NCI-H748 (cell line): ENCODE data around the gene UNC50.
A peak's percentile ranks its signal among the peaks of the same experiment; 100 is the strongest.
"Not testable (repeated sequence)": the region's sequence is repeated elsewhere in the genome, so short reads cannot be mapped to it uniquely, and the experiment has no call there.

Experiments
- DNase-seq: peaks from one replicate; lab custom pipeline; 2025; ENCODE audit not compliant: unreplicated experiment; lab: John Stamatoyannopoulos, UW

Gene UNC50

DNA sequence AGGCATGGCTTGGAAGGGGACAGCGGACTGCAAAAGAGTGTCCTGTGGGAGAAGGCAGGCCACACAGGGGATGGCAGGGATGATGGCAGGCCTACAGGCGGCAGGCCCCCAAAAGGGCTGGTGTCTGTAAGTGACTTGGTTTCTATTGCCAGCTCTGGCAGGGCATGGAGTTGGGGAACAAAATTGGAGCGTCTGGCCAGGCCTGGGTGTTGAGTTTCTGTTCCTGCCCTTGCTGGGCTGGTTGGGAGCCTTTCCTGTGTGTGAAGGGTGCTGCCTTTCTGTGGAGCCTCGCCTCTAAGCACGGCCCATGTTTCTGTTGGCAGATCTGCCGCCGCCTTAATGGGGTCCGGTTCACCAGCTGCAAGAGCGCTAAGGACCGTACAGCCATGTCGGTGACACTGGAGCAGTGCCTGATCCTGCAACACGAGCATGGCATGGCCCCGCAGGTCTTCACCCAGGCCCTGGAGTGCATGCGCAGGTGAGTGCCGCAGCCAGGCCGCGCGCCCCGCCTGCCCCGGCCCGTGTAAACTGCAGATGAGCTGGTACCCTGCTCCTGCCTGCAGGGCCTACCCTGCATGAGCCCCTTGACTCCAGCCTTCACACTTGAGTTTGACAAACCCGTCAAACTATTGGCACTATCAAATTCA, 31.6 kb upstream of the UNC50 start:
- no peak for DNase-seq

DNA sequence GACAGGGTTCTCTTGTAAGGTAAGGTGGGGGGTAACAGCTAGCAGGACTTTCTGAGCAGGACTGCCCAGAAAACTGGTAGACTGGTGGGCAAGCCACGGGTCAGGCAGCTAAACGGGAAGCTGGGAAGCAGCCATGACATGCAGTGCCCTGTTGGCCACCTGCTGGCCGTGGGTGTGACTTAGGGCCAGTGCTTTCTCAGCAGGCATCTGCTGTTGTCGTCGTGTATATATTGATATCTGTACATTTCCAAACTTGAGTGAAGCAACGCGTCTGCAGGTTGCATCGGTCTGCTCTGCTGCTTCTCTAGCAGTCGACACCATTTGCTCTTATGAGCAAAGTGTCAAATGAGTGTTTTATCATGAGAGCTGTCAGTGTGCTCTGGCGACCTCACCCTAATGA, 31.1 kb upstream of the UNC50 start:
- DNase-seq = no peak

DNA sequence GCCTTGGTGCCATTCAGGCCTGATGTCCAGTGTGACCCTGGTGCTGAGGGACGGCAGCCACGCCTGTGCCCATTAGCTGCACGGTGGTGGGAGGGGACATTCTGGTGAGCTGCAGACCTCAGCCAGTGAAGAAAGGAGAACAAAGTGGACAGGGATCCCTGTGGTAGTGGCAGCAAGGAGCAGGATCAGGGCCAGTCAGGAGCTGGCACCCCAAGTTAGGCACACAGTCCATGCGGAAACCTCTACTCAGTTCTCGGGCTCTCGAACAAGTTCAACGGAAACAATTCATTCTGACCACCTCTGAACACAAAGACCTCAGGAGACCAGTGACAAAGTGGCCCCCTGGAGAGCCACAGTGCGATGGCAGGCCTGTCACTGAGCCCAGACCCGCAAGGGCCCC, 30.2 kb upstream of the UNC50 start:
- no peak for DNase-seq

DNA sequence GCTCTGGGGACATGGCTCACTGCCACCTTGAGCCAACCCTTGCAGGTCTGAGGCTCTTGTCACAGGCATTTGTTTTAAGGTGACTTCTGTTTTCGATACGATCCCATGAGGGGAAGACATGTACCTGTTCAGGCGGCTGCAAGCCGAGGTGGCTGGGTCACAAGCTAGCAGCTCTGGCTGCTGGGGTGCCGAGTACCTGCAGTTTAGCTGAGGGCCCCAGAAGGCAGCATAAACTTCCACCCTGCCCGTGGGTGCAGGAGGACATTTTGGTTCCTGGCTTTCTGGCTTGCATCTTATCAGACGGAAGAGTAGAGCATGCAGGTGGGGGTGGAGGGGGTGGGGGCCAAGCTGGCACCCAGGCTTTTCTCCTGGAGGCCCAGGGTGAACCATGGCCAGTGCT, 28.5 kb upstream of the UNC50 start:
- DNase-seq = no peak

DNA sequence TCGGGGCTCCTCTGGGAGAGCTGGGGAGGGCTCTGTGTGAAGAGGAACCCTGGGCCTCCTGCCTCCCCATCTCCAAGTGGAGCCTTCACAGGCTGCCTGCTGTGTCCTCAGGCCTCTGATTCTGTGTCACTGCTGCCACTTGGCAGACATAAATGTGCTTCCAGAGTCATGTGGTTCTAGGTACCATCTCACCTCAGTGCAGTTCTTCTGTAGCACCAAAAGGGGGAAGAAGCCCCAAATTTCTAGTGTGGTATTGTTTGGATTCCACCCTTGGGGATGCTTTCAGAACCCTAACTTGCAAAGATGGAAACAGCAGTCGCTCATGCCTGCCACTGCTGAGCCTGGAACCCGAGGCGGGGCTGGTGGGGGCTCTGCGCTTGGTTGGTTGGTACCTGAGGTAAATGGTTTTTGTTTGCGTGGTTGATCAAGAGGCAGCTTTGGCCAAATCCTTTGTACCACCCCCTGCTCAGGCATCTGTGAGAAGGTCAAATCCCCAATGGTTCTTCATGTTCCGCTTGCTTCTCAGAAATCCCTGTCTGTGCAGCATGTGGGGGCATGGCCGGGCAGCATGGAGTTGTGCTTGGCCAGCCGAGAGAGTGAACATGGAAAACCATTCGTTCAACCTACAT, 27.6 kb upstream of the UNC50 start:
- DNase-seq = no peak

DNA sequence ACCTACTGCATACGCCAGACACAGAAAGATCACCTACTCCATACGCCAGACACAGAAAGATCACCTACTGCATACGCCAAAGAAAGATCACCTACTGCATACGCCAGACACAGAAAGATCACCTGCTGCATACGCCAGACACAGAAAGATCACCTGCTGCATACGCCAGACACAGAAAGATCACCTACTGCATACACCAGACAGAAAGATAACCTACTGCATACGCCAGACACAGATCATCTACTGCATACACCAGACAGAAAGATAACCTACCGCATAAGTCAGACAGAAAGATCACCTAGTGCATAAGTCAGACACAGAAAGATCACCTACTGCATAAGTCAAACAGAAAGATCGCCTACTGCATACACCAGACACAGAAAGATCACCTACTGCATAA, 25.9 kb upstream of the UNC50 start:
- DNase-seq = no peak

DNA sequence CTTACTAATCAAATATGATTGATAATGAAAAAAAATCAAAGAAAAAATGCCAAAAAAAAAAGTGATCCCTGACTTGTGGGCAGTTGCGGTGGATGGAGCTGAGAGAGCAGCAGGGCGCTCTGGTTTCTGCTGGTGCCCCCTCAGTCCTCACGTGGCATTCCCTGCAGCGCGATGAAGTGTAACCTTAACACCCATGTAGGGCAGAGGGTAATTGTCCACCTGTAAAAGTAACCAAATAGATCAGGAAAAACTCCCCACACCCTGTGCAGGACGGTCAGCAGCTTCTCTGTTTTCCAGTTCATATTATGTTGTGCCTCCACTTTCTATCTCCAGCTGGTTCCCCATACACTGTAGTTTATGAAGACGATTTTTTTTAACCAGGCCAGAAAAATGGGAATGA, 25.1 kb upstream of the UNC50 start:
- DNase-seq = no peak

DNA sequence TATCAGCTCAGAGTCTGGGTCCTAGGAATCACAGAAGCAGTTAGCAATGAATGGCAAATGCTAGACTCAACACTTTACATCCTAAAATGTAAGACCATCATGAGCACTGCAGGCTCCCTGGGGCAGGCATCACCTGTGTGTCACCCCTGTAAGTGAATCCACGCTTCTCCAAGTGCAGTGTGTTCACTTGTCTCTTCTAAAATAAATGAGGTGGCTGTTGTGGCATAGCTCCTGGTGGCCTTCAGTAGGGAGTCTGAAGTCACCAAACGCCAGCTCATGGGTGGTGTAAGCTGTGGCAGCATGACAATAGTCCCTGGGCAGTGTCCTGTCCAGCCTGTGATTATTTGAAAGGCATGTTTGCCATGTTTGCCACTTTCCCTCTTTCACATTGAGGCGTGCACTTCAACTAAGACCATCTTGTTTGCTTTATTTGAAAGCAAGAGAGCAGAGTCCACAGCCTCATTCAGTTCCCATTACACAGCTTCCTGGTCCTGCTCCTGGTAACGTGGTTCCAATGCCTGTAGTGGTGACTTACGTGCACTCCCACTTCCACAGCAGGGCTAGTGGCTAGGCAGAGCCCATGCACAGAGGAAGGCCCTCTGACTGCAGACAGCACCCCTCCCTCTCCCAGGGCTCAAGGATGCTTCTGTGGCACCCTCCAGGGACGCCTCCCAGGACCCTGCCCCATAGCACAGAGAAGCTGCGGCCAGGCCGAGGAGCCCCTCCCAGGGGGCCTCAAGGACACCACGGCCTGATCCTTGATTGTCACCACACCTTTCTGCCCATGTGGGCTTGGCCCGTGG, 24.4 kb upstream of the UNC50 start:
- no peak for DNase-seq

DNA sequence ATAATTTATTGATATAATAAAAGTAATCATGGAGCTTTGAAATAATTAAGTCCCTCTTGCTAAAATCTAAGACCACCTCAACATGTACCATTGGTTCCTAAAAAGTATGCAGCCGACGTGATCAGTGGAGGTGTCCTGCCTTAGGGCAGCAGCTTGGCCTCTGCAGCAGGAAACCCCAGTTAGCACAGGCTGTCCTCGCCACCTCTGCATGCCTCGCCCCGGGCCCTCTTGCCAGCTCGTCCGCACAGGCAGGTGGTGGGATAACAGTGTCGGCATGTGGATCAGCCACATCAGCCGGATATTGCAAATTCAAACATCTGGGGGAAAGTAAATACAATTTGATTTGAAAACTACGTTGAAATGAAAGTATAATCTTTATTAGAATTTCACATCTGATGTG, 23.0 kb upstream of the UNC50 start:
- DNase-seq = no peak

DNA sequence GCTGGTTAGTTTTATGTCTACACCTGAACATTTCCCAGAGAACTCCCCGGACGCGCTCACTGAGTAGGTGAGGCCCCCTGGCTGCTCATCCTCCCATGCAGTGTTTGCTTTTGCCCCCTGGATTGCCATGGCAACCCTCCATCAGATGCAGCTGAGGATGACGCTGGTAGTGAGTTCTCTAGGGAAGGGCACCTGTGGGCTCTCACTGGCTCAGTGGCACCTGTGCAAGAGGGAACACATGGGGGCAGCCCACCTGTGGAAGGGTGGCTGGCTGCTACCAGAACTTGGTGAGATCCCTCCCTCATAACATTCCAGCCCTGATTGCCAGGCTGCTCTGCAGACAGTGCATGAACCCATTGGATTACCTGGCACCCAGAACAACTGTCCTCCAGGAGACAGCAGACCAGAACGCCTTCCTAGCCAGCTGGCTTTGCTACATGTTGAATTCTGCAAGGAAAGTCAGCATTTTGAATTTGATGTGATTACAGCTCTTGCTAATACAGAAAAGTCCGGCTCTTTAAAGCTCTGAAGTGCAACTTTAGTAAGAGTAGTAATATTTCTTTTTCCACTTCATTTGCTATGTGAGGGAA, 21.7 kb upstream of the UNC50 start:
- no peak for DNase-seq

DNA sequence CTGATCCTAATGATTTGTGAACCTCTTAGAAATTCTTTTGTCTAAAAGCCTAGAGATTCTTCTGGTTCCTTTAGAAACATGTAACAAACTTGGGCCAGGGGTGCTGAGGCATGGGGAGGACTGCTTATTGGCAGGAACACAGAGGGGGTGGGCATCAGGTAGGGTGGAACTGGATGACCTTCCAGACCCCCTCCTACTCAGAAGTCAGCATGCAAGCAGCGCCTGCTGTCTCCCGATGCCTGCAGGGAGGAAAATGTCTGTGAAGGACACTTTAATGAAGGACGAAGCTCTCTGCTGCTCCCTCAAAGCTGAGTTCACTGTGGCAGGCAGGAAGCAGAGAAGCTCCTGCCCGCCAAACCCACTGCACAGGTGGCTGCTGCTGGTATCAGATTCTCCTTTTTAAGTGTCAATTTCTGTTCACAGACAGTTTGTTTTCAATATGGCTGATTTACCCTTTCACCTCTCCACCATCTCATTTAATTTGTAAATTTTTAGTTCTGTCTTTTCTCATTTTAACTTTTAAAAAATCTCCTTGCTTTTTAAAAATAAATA, 19.4 kb upstream of the UNC50 start:
- no peak for DNase-seq

DNA sequence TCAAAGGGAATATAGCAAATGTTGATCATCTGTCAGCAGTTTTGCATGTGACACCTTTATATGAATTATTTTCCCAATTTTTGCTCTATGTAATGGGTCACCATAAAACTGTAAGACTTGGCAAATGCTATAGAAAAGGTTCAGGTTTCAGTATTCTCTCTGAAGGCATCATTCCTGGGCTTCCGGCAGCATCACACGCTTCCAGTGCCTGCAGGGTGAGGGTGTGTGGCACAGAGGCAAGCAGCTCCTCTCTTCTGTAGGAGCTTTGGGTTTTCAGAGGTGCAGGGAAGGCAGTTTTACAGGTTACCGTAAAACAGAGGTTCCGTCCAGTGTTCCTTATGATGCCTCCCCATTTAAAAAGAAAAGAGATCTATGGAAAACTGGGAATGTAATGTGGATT, 18.9 kb upstream of the UNC50 start:
- no peak for DNase-seq

DNA sequence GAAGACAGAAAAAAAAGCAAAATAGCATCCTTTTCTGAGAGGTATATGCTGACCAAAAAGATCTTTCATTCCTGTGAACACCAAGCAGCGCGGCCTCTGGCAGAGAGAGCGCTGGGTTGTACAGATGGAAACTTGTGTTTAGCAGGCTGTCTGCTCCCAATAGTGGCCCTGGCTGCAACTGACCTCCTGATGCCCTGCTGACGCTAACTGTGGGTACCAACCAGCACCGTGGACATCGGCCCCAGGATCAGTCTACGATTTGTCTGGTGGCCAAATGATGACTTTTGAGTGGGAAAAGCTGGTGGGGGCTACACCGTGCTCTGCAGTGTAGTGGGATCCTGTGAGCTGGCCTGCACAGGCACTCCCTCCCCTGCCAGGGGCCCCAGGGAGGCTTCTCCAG, 15.8 kb upstream of the UNC50 start:
- no peak for DNase-seq

DNA sequence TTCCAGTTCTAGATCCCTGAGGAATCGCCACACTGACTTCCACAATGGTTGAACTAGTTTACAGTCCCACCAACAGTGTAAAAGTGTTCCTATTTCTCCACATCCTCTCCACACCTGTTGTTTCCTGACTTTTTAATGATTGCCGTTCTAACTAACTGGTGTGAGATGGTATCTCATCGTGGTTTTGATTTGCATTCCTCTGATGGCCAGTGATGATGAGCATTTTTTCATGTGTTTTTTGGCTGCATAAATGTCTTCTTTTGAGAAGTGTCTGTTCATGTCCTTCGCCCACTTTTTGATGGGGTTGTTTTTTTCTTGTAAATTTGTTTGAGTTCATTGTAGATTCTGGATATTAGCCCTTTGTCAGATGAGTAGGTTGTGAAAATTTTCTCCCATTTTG, 13.7 kb upstream of the UNC50 start:
- not testable (repeated sequence) for DNase-seq

DNA sequence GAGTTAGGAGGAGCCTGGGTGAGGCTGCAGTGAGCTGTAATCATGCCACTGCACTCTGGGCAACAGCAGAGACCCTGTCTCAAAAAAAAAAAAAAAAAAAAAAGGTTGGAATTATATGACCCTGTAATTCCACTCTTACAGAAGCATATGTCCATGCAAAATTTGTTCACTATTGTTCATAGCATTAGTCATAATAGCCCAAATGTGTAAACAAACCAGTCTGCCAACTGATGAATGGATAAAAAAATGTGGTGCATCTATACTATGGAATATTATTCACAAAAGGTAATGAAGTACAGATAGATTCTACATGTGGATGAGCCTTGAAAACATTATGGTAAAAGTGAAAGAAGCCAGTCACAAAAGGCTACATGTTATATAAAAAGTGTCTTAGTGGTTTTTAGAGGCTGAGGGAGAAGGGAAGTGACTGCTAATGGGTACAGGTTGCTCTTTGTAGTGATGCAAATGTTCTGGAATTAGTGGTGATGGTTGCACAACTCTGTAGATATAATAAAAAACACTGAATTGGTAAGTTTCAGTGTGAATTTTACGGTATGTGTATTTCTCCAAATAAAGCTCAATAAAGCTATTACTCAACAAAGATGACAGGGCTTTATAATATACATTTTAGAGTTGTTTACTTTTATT, 9.5 kb upstream of the UNC50 start:
- no peak for DNase-seq

DNA sequence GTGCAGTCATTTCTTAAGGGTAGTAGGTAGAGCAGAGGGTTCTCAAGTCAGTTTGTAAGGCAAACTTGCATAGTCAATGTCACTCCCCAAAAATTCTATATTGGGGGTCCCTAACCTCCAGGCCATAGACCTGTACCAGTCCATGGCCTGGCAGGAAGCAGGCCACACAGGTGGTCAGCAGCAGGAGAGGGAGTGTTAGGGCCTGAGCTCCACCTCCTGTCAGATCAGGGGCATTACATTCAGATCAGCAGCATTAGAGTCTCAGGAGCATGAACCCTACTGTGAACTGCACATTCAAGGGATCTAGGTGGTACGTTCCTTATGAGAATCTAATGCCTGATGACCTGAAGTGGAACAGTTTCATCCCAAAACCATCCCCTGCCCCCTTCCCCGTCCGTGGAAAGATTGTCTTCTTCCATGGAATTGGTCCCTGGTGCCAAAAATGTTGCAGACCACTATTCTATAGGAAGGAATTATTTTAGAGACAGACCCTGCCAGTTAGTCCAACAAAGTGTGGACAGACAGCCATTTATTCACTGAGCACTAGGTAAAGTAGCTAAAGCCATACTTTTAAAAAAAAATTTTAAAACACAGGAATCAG, 6.8 kb upstream of the UNC50 start:
- peak; percentile 22 for DNase-seq

DNA sequence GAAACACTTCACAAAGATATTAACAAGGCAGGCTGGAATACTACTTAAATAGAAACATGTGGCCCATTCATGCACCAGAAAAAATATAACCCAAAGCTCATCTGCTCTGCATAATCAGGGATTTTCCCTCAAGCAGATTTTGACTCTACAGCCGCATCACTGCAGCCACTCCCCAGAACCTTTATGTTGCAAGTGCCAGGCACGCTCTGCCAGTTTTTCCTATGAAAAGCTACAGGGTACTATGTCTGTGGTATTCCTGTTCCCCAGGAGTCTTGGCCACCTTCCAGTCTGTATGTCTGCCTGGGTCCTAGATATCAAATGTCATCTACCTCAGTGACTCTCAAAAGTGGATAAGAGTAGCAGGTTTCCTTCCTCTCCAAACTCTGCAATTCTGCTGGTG, 3.8 kb upstream of the UNC50 start:
- no peak for DNase-seq

DNA sequence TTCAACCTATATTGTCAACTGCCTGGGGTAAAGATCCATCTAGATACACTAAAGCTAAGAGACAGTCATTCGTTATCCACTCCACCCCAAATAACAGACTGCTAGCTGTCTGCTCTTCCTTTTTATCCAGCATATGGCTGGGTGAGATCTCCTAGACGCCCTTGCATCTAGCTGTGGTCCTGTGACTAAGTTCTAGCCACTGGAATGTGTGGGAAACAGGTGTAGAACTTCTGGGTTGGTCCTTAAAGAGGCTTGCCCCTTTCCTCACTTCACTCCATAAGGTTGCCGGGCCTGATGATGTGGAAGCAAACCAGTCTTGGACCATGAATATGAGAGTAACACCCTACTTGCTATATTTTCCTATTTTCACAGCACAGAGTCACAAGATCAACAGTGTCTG, 3.3 kb upstream of the UNC50 start:
- no peak for DNase-seq

DNA sequence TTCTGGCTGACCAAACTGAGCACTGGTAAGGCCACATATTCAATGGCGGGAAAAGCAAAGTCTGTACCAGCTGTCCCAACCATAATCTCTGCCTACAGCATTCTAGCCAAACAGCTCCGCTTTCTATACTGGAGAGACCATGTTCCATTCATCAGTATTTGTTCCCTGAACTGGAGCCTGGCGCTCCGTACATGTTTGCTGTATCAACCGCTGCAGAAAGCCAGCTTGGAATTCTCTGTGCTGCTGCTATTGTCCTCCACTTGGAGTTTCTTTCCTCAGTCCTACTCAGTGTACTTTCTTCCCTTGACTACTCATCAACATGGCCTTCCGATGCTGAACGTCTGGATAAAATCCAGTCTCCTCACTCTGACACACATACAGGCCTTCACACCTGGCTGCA, 2.0 kb upstream of the UNC50 start:
- no peak for DNase-seq

DNA sequence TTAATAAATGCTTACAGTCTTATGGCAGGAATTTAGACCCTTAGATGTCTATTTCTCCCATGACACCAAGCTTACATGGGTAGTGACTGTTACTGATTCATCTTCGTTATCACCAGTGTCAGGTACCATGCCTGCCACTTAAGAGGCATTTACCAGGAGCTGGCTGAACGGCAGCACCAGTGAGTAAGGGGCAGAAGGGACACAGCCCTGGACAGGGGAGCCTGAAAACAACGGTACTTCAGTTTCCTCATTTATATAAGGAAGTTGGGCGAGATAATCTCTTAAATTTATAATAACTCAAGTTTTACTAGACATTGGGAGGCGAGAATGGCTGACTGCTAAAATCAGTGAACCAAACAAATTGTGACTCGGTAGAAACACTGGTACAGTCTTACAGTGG, 1.3 kb upstream of the UNC50 start:
- DNase-seq = no peak

DNA sequence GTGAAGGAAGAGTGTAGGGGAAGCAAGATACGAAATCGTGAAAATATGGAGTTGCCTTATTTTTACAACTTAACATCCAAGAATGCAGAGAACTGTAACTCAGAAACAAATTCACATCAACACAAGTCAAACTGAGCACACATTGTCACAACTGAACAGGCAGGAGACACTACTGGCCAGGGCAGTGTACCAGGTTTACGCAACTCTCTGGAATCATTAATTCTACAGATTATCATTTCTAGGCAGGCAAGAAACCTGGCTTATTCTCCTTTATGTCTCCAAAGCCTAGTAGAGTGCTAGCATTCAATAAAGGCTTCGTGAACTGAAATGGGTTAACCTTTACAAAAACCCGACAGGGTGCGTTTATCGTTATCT, 661 bp upstream of the UNC50 start:
- no peak for DNase-seq
